Astrocyte (in vitro differentiated cells and primary cell): Measurements from ENCODE around the gene LARP6. TPM values are rescaled to one million over a fixed set of nuclear protein-coding genes. Genes with fewer than 3 reads are reported as not detected.

ENCODE experiments used
- DNase-seq: peaks from one replicate; pipeline ENCODE4 v3.0.0-alpha.2; 2010; ENCODE audit warnings: low read depth
- FAIRE-seq: peaks from 2 replicates; lab custom pipeline; 2011; peaks lifted over from hg19 to GRCh38; lab: Jason Lieb, UNC
- H2AFZ ChIP-seq: 2 replicates; pipeline ENCODE4 v1.6.0; 2012; ENCODE audit warnings: low read depth, low read length, inconsistent platforms
- H3K27ac ChIP-seq: 2 replicates; pipeline ENCODE4 v1.5.1; 2011; ENCODE audit warnings: low read depth, low read length, inconsistent platforms
- H3K27me3 ChIP-seq: 2 replicates; pipeline ENCODE4 v1.6.0; 2011; ENCODE audit warnings: low read length, inconsistent platforms; ENCODE audit not compliant: insufficient read depth
- H3K36me3 ChIP-seq: 2 replicates; pipeline ENCODE4 v1.5.1; 2011; ENCODE audit warnings: low read length, inconsistent platforms; ENCODE audit not compliant: insufficient read depth
- H3K4me1 ChIP-seq: 2 replicates; pipeline ENCODE4 v1.5.1; 2011; ENCODE audit warnings: low read length, inconsistent platforms; ENCODE audit not compliant: insufficient read depth
- H3K4me2 ChIP-seq: 2 replicates; pipeline ENCODE4 v1.6.0; 2012; ENCODE audit warnings: low read length, inconsistent platforms
- H3K4me3 ChIP-seq: 2 replicates; pipeline ENCODE4 v1.5.1; 2011; ENCODE audit warnings: low read depth, mild to moderate bottlenecking, low read length, inconsistent platforms; ENCODE audit not compliant: insufficient read depth
- H3K79me2 ChIP-seq: 2 replicates; pipeline ENCODE4 v1.6.0; 2012; ENCODE audit warnings: mild to moderate bottlenecking, low read length, inconsistent platforms; ENCODE audit not compliant: insufficient read depth
- H3K9ac ChIP-seq: 2 replicates; pipeline ENCODE4 v1.6.0; 2012; ENCODE audit warnings: mild to moderate bottlenecking, low read length, inconsistent platforms
- H3K9me3 ChIP-seq: 2 replicates; pipeline ENCODE4 v1.5.1; 2012; ENCODE audit warnings: low read depth, mild to moderate bottlenecking, low read length, inconsistent platforms; ENCODE audit not compliant: insufficient read depth
- H4K20me1 ChIP-seq: 2 replicates; pipeline ENCODE4 v1.6.0; 2012; ENCODE audit warnings: low read length, inconsistent platforms; ENCODE audit not compliant: insufficient read depth
- H3K27ac Mint-ChIP-seq: one replicate; pipeline ENCODE4 v1.8.0; 2021; ENCODE audit warnings: mild to moderate bottlenecking, mixed read lengths; ENCODE audit not compliant: unreplicated experiment
- H3K27me3 Mint-ChIP-seq: one replicate; pipeline ENCODE4 v1.8.0; 2021; ENCODE audit warnings: low read depth, mixed read lengths; ENCODE audit not compliant: unreplicated experiment
- H3K36me3 Mint-ChIP-seq: one replicate; pipeline ENCODE4 v1.8.0; 2021; ENCODE audit warnings: low read depth, mixed read lengths; ENCODE audit not compliant: unreplicated experiment
- H3K4me1 Mint-ChIP-seq: one replicate; pipeline ENCODE4 v1.8.0; 2021; ENCODE audit warnings: low read depth, mixed read lengths; ENCODE audit not compliant: unreplicated experiment
- H3K4me3 Mint-ChIP-seq: one replicate; pipeline ENCODE4 v1.8.0; 2021; ENCODE audit warnings: mild to moderate bottlenecking, moderate library complexity, mixed read lengths; ENCODE audit not compliant: unreplicated experiment
- H3K9me3 Mint-ChIP-seq: one replicate; pipeline ENCODE4 v1.8.0; 2021; ENCODE audit warnings: mild to moderate bottlenecking, mixed read lengths; ENCODE audit not compliant: unreplicated experiment
- EZH2 ChIP-seq: IDR thresholded peaks from 2 replicates; pipeline ENCODE4 v1.6.1; 2012; ENCODE audit warnings: mild to moderate bottlenecking, low read length, inconsistent platforms; ENCODE audit not compliant: insufficient read depth
- total RNA-seq: library from RNA; stranded (reverse); gene quantifications from 2 replicates; pipeline ENCODE4 v1.2.1, GENCODE V29; 2021
- TF ChIP-seq, protein P1 (sequence below): IDR thresholded peaks from 2 replicates; pipeline ENCODE4 v1.5.1; 2011; ENCODE audit warnings: low read depth, mild to moderate bottlenecking, inconsistent platforms, low read length, moderate library complexity; ENCODE audit not compliant: insufficient read depth

The LARP6 gene
- total RNA-seq, 1 donor from 2014 or later = 61.5 TPM

DNA sequence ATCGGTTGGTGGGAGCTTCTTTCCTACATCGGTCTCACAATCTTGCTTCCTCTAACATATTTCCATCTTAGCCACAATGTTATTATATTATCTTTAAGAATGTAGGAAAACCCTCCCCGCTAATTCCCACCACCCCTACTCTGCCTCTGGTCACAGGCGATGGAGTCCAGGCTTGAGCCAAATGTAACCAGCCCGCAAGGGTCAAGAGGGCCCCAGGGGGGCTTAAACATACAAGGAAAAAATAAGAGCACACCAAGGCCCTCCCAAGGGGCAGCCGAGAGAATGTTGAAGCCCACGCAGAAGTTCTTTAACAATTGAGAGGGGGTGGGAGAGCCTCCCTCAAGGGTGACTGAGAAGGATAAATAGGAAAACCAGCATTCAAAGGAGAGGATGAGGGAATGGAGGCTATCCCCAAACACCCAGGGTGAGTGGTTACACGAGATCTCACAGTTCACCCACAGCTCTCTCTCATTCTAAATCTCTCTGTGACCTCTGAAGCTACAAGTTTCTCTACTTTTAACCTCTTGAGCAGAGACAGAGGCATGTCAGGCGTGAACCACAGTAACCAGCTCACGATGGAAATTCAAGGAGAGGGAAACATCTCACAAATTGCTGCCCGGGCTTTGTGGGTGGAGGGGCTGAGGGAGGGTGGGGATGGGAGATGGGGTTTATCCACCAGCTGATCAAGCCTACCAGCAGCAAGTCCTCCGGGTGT lies 59.2 kb downstream of the LARP6 start:
- H3K79me2 ChIP-seq = no peaks in the 10 kb centered on the region
- peak overlapping the region; percentile 81 for H3K4me2 ChIP-seq
- peak overlapping the region; percentile 99 for H3K27ac ChIP-seq

DNA sequence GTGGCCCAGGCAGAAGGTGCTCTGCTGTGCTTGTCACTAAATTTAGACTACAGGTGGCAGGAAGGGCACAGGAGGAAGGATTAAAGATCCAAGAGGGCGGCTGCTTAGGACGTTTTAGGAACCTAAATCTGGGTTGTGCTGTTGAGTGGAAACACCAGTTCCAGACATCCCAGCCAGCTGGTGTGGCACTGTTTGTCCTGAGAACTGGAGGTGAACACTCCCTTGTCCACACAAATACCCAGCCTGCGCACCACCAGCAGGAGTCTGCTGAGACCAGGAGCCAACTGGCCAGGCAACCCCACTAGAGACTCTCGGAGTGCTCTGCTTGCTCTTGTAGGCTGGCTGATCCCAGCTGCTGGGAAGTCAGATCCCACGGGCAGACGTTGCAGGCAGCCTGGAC lies 60.3 kb downstream of the LARP6 start:
- Mint-ChIP-seq H3K27me3 (no peaks in the 10 kb centered on the region), H3K27ac (peak overlapping the region; percentile 100), H3K4me1 (peaks cover 51% of the 10 kb centered on the region), H3K4me3 (no peak overlapping the region), H3K36me3 (no peaks in the 10 kb centered on the region), H3K9me3 (no peaks in the 10 kb centered on the region)
- Histone ChIP-seq H3K4me2 (peak overlapping the region; percentile 81), H3K4me1 (peaks cover 61% of the 10 kb centered on the region), H3K79me2 (no peaks in the 10 kb centered on the region), H3K4me3 (no peak overlapping the region), H3K27ac (peak overlapping the region; percentile 99), H2AFZ (no peak overlapping the region), H3K9ac (peak overlapping the region; percentile 88), H4K20me1 (no peaks in the 10 kb centered on the region), H3K27me3 (no peaks in the 10 kb centered on the region), H3K9me3 (no peaks in the 10 kb centered on the region), H3K36me3 (no peaks in the 10 kb centered on the region)
- FAIRE-seq (no peak), DNase-seq (no peak)
- no peak for TF ChIP-seq EZH2
- TF ChIP-seq, protein P1, sequence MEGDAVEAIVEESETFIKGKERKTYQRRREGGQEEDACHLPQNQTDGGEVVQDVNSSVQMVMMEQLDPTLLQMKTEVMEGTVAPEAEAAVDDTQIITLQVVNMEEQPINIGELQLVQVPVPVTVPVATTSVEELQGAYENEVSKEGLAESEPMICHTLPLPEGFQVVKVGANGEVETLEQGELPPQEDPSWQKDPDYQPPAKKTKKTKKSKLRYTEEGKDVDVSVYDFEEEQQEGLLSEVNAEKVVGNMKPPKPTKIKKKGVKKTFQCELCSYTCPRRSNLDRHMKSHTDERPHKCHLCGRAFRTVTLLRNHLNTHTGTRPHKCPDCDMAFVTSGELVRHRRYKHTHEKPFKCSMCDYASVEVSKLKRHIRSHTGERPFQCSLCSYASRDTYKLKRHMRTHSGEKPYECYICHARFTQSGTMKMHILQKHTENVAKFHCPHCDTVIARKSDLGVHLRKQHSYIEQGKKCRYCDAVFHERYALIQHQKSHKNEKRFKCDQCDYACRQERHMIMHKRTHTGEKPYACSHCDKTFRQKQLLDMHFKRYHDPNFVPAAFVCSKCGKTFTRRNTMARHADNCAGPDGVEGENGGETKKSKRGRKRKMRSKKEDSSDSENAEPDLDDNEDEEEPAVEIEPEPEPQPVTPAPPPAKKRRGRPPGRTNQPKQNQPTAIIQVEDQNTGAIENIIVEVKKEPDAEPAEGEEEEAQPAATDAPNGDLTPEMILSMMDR = no peak

More for the DNA sequence above, 59.2 kb downstream of the LARP6 start:
- FAIRE-seq (no peak), DNase-seq (peak; percentile 76)
- peaks cover 56% of the 10 kb centered on the region for H3K4me1 Mint-ChIP-seq
- Histone ChIP-seq H3K9ac (peak overlapping the region; percentile 88), H3K9me3 (no peaks in the 10 kb centered on the region), H2AFZ (peak overlapping the region; percentile 2), H3K4me3 (peak overlapping the region; percentile 38), H4K20me1 (no peaks in the 10 kb centered on the region), H3K4me1 (peaks cover 63% of the 10 kb centered on the region), H3K36me3 (no peaks in the 10 kb centered on the region), H3K27me3 (no peaks in the 10 kb centered on the region)
- no peaks in the 10 kb centered on the region for H3K9me3 Mint-ChIP-seq
- H3K4me3 Mint-ChIP-seq = peak overlapping the region; percentile 54
- H3K27ac Mint-ChIP-seq = peak overlapping the region; percentile 100
- H3K27me3 Mint-ChIP-seq = no peaks in the 10 kb centered on the region
- TF ChIP-seq, protein P1 = no peak
- TF ChIP-seq EZH2 = no peak
- no peaks in the 10 kb centered on the region for H3K36me3 Mint-ChIP-seq

DNA sequence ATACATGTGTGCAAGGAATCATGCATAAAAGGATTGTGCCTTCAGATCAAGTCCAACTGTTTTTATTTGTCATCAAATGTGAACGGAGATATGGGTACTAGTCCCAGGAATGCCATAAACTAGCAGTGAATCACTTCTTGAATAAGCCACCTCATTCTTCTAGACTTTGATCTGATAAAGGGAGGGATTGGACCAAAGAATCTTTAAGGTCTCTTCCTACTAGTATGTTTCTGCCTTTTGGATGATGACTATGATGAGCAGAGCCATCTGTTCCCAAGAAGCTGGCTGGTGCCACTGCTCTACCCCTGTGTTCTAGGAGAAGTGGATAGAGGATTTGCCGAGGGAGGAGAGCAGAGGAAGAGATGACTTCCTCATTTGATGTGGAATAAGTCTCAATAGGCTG lies 61.8 kb downstream of the LARP6 start:
- peaks cover 64% of the 10 kb centered on the region for H3K4me1 ChIP-seq
- TF ChIP-seq, protein P1 = no peak
- TF ChIP-seq EZH2 = no peak
- no peak overlapping the region for H3K4me3 ChIP-seq
- peak overlapping the region; percentile 54 for H3K9ac ChIP-seq
- DNase-seq (peak; percentile 89), FAIRE-seq (peak; percentile 75)
- H3K79me2 ChIP-seq = no peaks in the 10 kb centered on the region
- Mint-ChIP-seq H3K27me3 (no peaks in the 10 kb centered on the region), H3K9me3 (no peaks in the 10 kb centered on the region), H3K4me3 (no peak overlapping the region), H3K36me3 (no peaks in the 10 kb centered on the region), H3K27ac (peak overlapping the region; percentile 38), H3K4me1 (peaks cover 48% of the 10 kb centered on the region)
- H2AFZ ChIP-seq = no peak overlapping the region
- H3K9me3 ChIP-seq = no peaks in the 10 kb centered on the region
- no peaks in the 10 kb centered on the region for H3K36me3 ChIP-seq
- peak overlapping the region; percentile 62 for H3K4me2 ChIP-seq
- no peaks in the 10 kb centered on the region for H3K27me3 ChIP-seq
- H3K27ac ChIP-seq = peak overlapping the region; percentile 82
- H4K20me1 ChIP-seq = no peaks in the 10 kb centered on the region
